ENCODE data around the gene GATC. TPM values are rescaled to one million over a fixed set of nuclear protein-coding genes. Genes with fewer than 3 reads are reported as not detected.

Gene GATC
- 10 to 100 TPM; 23.5 to 36.0 (median 35.3) TPM for polyA plus RNA-seq (ENCODE audit: insufficient read length in 4 of 4)

- peak in 3 of 4 donors; percentile 75 to 81 (median 78) for DNase-seq (ENCODE audit: low read depth in 4 of 4, low spot score in 3 of 4)
Observed at GRCh38 chr12:120445911-120446843, at the start of gene GATC, which contains the start of gene TRIAP1. TSS of gene GATC (plus strand) at chr12:120446444. CDS start at chr12:120446481, 37 bp downstream. TSS of gene TRIAP1 (minus strand) at chr12:120446384. CDS start at chr12:120446372, 12 bp downstream.

GRCh38 chr12:120397824-120398540, 48.3 kb upstream of the GATC start:
- no peak for DNase-seq (ENCODE audit: low read depth in 4 of 4, low spot score in 3 of 4)

- no peak for DNase-seq (ENCODE audit: low read depth in 4 of 4, low spot score in 3 of 4)
Observed at GRCh38 chr12:120399531-120399930, 46.7 kb upstream of the GATC start.

GRCh38 chr12:120402217-120402616, 44.0 kb upstream of the GATC start:
- DNase-seq (ENCODE audit: low read depth in 4 of 4, low spot score in 3 of 4): peak in 1 of 4 donors; percentile 43

- no peak for DNase-seq (ENCODE audit: low read depth in 4 of 4, low spot score in 3 of 4)
Observed at GRCh38 chr12:120403869-120404268, 42.4 kb upstream of the GATC start.

GRCh38 chr12:120404271-120404670, 42.0 kb upstream of the GATC start:
- no peak for DNase-seq (ENCODE audit: low read depth in 4 of 4, low spot score in 3 of 4)

- no peak for DNase-seq (ENCODE audit: low read depth in 4 of 4, low spot score in 3 of 4)
Observed at GRCh38 chr12:120406069-120406468, 40.2 kb upstream of the GATC start.

- DNase-seq (ENCODE audit: low read depth in 4 of 4, low spot score in 3 of 4): no peak
Observed at GRCh38 chr12:120406553-120406952, 39.7 kb upstream of the GATC start.

GRCh38 chr12:120408771-120409170, 37.5 kb upstream of the GATC start:
- DNase-seq (ENCODE audit: low read depth in 4 of 4, low spot score in 3 of 4): no peak

- DNase-seq (ENCODE audit: low read depth in 4 of 4, low spot score in 3 of 4): no peak
Observed at GRCh38 chr12:120412421-120412820, 33.8 kb upstream of the GATC start.

- peak in 2 of 4 donors; percentile 72 to 88 for DNase-seq (ENCODE audit: low read depth in 4 of 4, low spot score in 3 of 4)
Observed at GRCh38 chr12:120413901-120414695, 32.1 kb upstream of the GATC start.

GRCh38 chr12:120416490-120417216, 29.6 kb upstream of the GATC start:
- no peak for DNase-seq (ENCODE audit: low read depth in 4 of 4, low spot score in 3 of 4)

- no peak for DNase-seq (ENCODE audit: low read depth in 4 of 4, low spot score in 3 of 4)
Observed at GRCh38 chr12:120417917-120418580, 28.2 kb upstream of the GATC start.

- no peak for DNase-seq (ENCODE audit: low read depth in 4 of 4, low spot score in 3 of 4)
Observed at GRCh38 chr12:120421701-120422100, 24.5 kb upstream of the GATC start.

- no peak for DNase-seq (ENCODE audit: low read depth in 4 of 4, low spot score in 3 of 4)
Observed at GRCh38 chr12:120422892-120423456, 23.3 kb upstream of the GATC start.

- no peak for DNase-seq (ENCODE audit: low read depth in 4 of 4, low spot score in 3 of 4)
Observed at GRCh38 chr12:120425797-120426196, 20.4 kb upstream of the GATC start.

GRCh38 chr12:120428597-120429229, 17.5 kb upstream of the GATC start:
- DNase-seq (ENCODE audit: low read depth in 4 of 4, low spot score in 3 of 4): no peak

- no peak for DNase-seq (ENCODE audit: low read depth in 4 of 4, low spot score in 3 of 4)
Observed at GRCh38 chr12:120429368-120429767, 16.9 kb upstream of the GATC start.
